SK-N-SH treated with all-trans-retinoic acid at 6 μM for 48 hours (cell line): ENCODE measurements around the gene TLX2.

Experiments used
- BACH2 ChIP-seq: fragments of 250-450 bp; sonication (Bioruptor Pico); IDR thresholded peaks from 2 replicates; pipeline ENCODE4 v1.9.0; 2021; ENCODE audit warnings: mild to moderate bottlenecking, borderline replicate concordance
- CSDC2 ChIP-seq: fragments of 250-450 bp; sonication (Bioruptor Pico); IDR thresholded peaks from 2 replicates; pipeline ENCODE4 v1.5.0; 2020; ENCODE audit warnings: mild to moderate bottlenecking, moderate library complexity
- ESRRG ChIP-seq: fragments of 250-450 bp; sonication (Bioruptor Pico); IDR thresholded peaks from 2 replicates; pipeline ENCODE4 v1.6.1; 2021; ENCODE audit warnings: mild to moderate bottlenecking
- PATZ1 ChIP-seq: fragments of 250-450 bp; sonication (Bioruptor Pico); IDR thresholded peaks from 2 replicates; pipeline ENCODE4 v1.8.0; 2020; ENCODE audit warnings: mild to moderate bottlenecking, moderate library complexity, borderline replicate concordance
- SNAI2 ChIP-seq: fragments of 250-450 bp; sonication (Bioruptor Pico); IDR thresholded peaks from 2 replicates; pipeline ENCODE4 v1.5.0; 2020; ENCODE audit warnings: mild to moderate bottlenecking, moderate library complexity

DNA sequence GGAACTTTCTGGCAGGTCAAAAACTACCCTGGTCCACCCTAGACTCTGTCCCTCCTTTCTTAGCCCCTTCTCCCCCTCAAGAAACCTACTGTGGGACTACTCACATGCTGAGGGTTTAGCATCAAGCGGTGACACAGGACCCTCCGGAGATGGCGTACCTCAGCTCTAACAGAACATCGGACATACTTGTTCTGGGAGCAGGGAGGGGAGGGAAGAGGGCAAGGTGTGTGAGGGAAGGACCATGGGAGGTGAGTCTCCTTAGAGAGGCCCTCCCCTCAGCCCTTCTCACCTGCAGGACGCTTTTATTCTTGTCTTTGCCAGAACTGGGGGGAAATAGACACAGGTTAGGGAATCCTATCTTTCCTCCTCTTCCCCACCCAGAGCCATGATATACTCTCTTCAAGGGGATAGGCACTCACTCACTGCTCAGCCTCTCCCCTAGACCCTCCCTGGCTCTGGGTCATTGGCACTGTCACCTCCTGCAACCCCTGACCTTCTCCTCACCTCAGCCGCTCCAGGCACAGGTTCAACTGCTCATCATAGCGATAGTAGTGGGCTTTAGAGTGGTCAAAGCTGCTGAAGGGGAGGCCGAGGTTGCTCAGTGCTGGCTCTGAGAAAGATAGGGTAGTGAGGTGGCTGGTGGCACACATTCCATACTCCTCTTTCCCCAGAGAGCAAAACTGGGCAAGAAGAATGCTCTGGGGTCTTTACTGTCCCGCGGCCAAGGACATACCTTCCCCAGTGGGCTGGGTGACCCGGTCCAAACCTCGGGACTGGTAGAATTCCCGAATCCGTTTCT lies 8.6 kb upstream of the TLX2 start:
- TF ChIP-seq PATZ1 (CRISPR knock-in tag) (no peak), CSDC2 (CRISPR knock-in tag) (no peak), ESRRG (no peak), SNAI2 (no peak), BACH2 (CRISPR knock-in tag) (no peak)
